DOHH2 (cell line): ENCODE data around the gene CDH18.

Source experiments
- H3F3A ChIP-seq: fragments of 200-600 bp; sonication (generic), shearing (Covaris generic); 2 replicates; pipeline ENCODE4 v1.6.0; 2016; ENCODE audit warnings: antibody characterized with exemption, mild to moderate bottlenecking; ENCODE audit not compliant: control insufficient read depth, insufficient read depth
- H3K27ac ChIP-seq: fragments of 200-600 bp; sonication (generic); 2 replicates; pipeline ENCODE4 v1.5.1; 2014; ENCODE audit warnings: low read depth, mild to moderate bottlenecking, low read length, moderate library complexity
- H3K27me3 ChIP-seq: fragments of 200-600 bp; sonication (generic); 2 replicates; pipeline ENCODE4 v1.6.1; 2014; ENCODE audit warnings: mild to moderate bottlenecking, low read length, mixed read lengths; ENCODE audit not compliant: control insufficient read depth
- H3K36me3 ChIP-seq: fragments of 200-600 bp; sonication (generic); 2 replicates; pipeline ENCODE4 v1.6.1; 2014; ENCODE audit warnings: mild to moderate bottlenecking, low read length, moderate library complexity, mixed read lengths; ENCODE audit not compliant: control insufficient read depth
- H3K4me1 ChIP-seq: fragments of 200-600 bp; sonication (generic); 2 replicates; pipeline ENCODE4 v1.6.1; 2014; ENCODE audit warnings: mild to moderate bottlenecking, low read length, mixed read lengths; ENCODE audit not compliant: control insufficient read depth
- H3K4me2 ChIP-seq: fragments of 200-600 bp; sonication (generic); 2 replicates; pipeline ENCODE4 v1.6.0; 2014; ENCODE audit warnings: mild to moderate bottlenecking, low read length, moderate library complexity
- H3K4me3 ChIP-seq: fragments of 200-600 bp; sonication (generic); 2 replicates; pipeline ENCODE4 v1.5.1; 2014; ENCODE audit warnings: mild to moderate bottlenecking, low read length, mixed read lengths
- H3K79me2 ChIP-seq: fragments of 200-600 bp; sonication (generic); 2 replicates; pipeline ENCODE4 v1.6.1; 2014; ENCODE audit warnings: mild to moderate bottlenecking, low read length, mixed read lengths; ENCODE audit not compliant: control insufficient read depth
- H3K9me2 ChIP-seq: fragments of 200-600 bp; sonication (generic); replicated peaks from 2 replicates; pipeline ENCODE4 v1.6.1; 2014; ENCODE audit warnings: mild to moderate bottlenecking, low read length, mixed read lengths; ENCODE audit not compliant: control insufficient read depth
- H3K9me3 ChIP-seq: fragments of 200-600 bp; sonication (generic); 2 replicates; pipeline ENCODE4 v1.6.1; 2014; ENCODE audit warnings: antibody characterized with exemption, low read length, mixed read lengths; ENCODE audit not compliant: control insufficient read depth, insufficient read depth
- H4K20me1 ChIP-seq: fragments of 200-600 bp; sonication (generic); 2 replicates; pipeline ENCODE4 v1.6.0; 2014; ENCODE audit warnings: low read depth, mild to moderate bottlenecking, antibody characterized with exemption, low read length, moderate library complexity; ENCODE audit not compliant: control insufficient read depth, insufficient read depth
- CTCF ChIP-seq: fragments of 200-600 bp; sonication (generic); IDR thresholded peaks from one replicate; pipeline ENCODE4 v1.5.1; 2014; ENCODE audit warnings: antibody characterized with exemption, mild to moderate bottlenecking, low read depth, low read length; ENCODE audit not compliant: poor library complexity, severe bottlenecking
- EZH2phosphoT487 ChIP-seq: fragments of 200-600 bp; sonication (generic); IDR thresholded peaks from 2 replicates; pipeline ENCODE4 v1.6.1; 2017; ENCODE audit warnings: borderline replicate concordance, mild to moderate bottlenecking, antibody characterized with exemption, low read length, moderate library complexity, mixed read lengths

The CDH18 gene

GRCh38 chr5:19917588-19918122 lies 70.3 kb downstream of the CDH18 start:
- Histone ChIP-seq H3K79me2 (no peaks in the 10 kb centered on the region), H3K9me2 (no peaks in the 10 kb centered on the region), H3K27me3 (no peaks in the 10 kb centered on the region), H3K36me3 (no peaks in the 10 kb centered on the region), H3K4me1 (no peaks in the 10 kb centered on the region), H3K4me3 (no peak overlapping the region), H3F3A (no peaks in the 10 kb centered on the region), H3K9me3 (no peaks in the 10 kb centered on the region), H3K4me2 (no peak overlapping the region), H3K27ac (no peak overlapping the region), H4K20me1 (no peaks in the 10 kb centered on the region)
- TF ChIP-seq CTCF (no peak), EZH2phosphoT487 (no peak)

- TF ChIP-seq CTCF = no peak
- no peak for TF ChIP-seq EZH2phosphoT487
- no peak overlapping the region for H3K4me2 ChIP-seq
- H3F3A ChIP-seq = no peaks in the 10 kb centered on the region
- no peaks in the 10 kb centered on the region for H4K20me1 ChIP-seq
- H3K4me3 ChIP-seq = no peak overlapping the region
- no peaks in the 10 kb centered on the region for H3K4me1 ChIP-seq
- no peaks in the 10 kb centered on the region for H3K9me3 ChIP-seq
- H3K79me2 ChIP-seq = no peaks in the 10 kb centered on the region
- no peaks in the 10 kb centered on the region for H3K27me3 ChIP-seq
- H3K27ac ChIP-seq = no peak overlapping the region
- no peaks in the 10 kb centered on the region for H3K9me2 ChIP-seq
- H3K36me3 ChIP-seq = no peaks in the 10 kb centered on the region
Measured at GRCh38 chr5:19910136-19910535, 77.9 kb downstream of the CDH18 start.

- H3K4me3 ChIP-seq = no peak overlapping the region
- no peaks in the 10 kb centered on the region for H3K9me2 ChIP-seq
- no peak overlapping the region for H3K27ac ChIP-seq
- no peaks in the 10 kb centered on the region for H3K79me2 ChIP-seq
- no peak overlapping the region for H3K4me2 ChIP-seq
- H3F3A ChIP-seq = no peaks in the 10 kb centered on the region
- H3K27me3 ChIP-seq = no peaks in the 10 kb centered on the region
- no peaks in the 10 kb centered on the region for H3K9me3 ChIP-seq
- no peaks in the 10 kb centered on the region for H3K36me3 ChIP-seq
- TF ChIP-seq EZH2phosphoT487 (no peak), CTCF (no peak)
- H3K4me1 ChIP-seq = no peaks in the 10 kb centered on the region
- H4K20me1 ChIP-seq = no peaks in the 10 kb centered on the region
Measured at GRCh38 chr5:19904766-19905165, 83.2 kb downstream of the CDH18 start.
